Subcutaneous abdominal adipose tissue (tissue), 5 donors: ENCODE measurements around the gene P2RY14.
A peak's percentile ranks its signal among the peaks of the same experiment; 100 is the strongest.
"Not testable (repeated sequence)": the region's sequence is repeated elsewhere in the genome, so short reads cannot be mapped to it uniquely, and the experiment has no call there.

ENCODE experiments used
- H3K27ac ChIP-seq: one replicate; pipeline ENCODE4 v1.7.0; 2013; ENCODE audit warnings: low read depth, mild to moderate bottlenecking, inconsistent platforms, low read length, moderate library complexity
- H3K27me3 ChIP-seq, 5 donors: one replicate each; pipeline ENCODE4 v1.7.0; 2013; ENCODE audit warnings: low read length in 5 of 5, inconsistent platforms in 1 of 5; ENCODE audit not compliant: control insufficient read depth in 5 of 5, insufficient read depth in 4 of 5
- H3K36me3 ChIP-seq, 5 donors: one replicate each; pipeline ENCODE4 v1.7.0; 2013; ENCODE audit warnings: low read length in 5 of 5; ENCODE audit not compliant: control insufficient read depth in 5 of 5, insufficient read depth in 5 of 5
- H3K4me1 ChIP-seq, 5 donors: one replicate each; pipeline ENCODE4 v1.7.0; 2013; ENCODE audit warnings: low read length in 5 of 5, mild to moderate bottlenecking in 3 of 5, moderate library complexity in 1 of 5; ENCODE audit not compliant: control insufficient read depth in 5 of 5, insufficient read depth in 5 of 5
- H3K4me3 ChIP-seq, 5 donors: one replicate each; pipeline ENCODE4 v1.7.0; 2013; ENCODE audit warnings: low read length in 5 of 5, low read depth in 1 of 5
- H3K9ac ChIP-seq, 5 donors: one replicate each; pipeline ENCODE4 v1.7.0; 2013; ENCODE audit warnings: low read length in 5 of 5, mild to moderate bottlenecking in 4 of 5, moderate library complexity in 3 of 5
- H3K9me3 ChIP-seq, 5 donors: one replicate each; pipeline ENCODE4 v1.7.0; 2013; ENCODE audit warnings: low read length in 5 of 5; ENCODE audit not compliant: control insufficient read depth in 5 of 5
- donor health status: healthy.
- donor health status: healthy.
- donor health status: healthy.
- donor health status: healthy.
- donor health status: healthy.

The P2RY14 gene

GRCh38 chr3:151267066-151267465 is 11.3 kb downstream of the P2RY14 start:
- Histone ChIP-seq H3K9ac (no peak overlapping the region), H3K27me3 (no peaks in the 10 kb centered on the region), H3K9me3 (no peaks in the 10 kb centered on the region), H3K36me3 (peaks cover 0 to 3% (median 0%) of the 10 kb centered on the region in 5 donors), H3K4me1 (peaks cover 0 to 13% (median 7%) of the 10 kb centered on the region in 5 donors), H3K4me3 (no peak overlapping the region), H3K27ac (no peak overlapping the region)

GRCh38 chr3:151265866-151266265 is 12.5 kb downstream of the P2RY14 start:
- no peak overlapping the region for H3K4me3 ChIP-seq
- H3K27me3 ChIP-seq, result no peaks in the 10 kb centered on the region
- no peak overlapping the region for H3K9ac ChIP-seq
- H3K9me3 ChIP-seq, result no peaks in the 10 kb centered on the region
- H3K27ac ChIP-seq, result no peak overlapping the region
- peaks cover 0 to 3% (median 0%) of the 10 kb centered on the region in 5 donors for H3K36me3 ChIP-seq
- peaks cover 0 to 13% (median 7%) of the 10 kb centered on the region in 5 donors for H3K4me1 ChIP-seq

- Histone ChIP-seq H3K36me3 (peaks cover 0 to 3% (median 0%) of the 10 kb centered on the region in 5 donors), H3K4me3 (no peak overlapping the region), H3K4me1 (peaks cover 0 to 13% (median 5%) of the 10 kb centered on the region in 5 donors), H3K27ac (no peak overlapping the region), H3K9me3 (no peaks in the 10 kb centered on the region), H3K27me3 (no peaks in the 10 kb centered on the region), H3K9ac (no peak overlapping the region)
Measured at GRCh38 chr3:151265166-151265565, 13.2 kb downstream of the P2RY14 start.

- no peaks in the 10 kb centered on the region for H3K27me3 ChIP-seq
- peaks cover 0 to 13% (median 5%) of the 10 kb centered on the region in 5 donors for H3K4me1 ChIP-seq
- H3K36me3 ChIP-seq, result peaks cover 0 to 3% (median 0%) of the 10 kb centered on the region in 5 donors
- no peaks in the 10 kb centered on the region for H3K9me3 ChIP-seq
- H3K27ac ChIP-seq, result no peak overlapping the region
- H3K9ac ChIP-seq, result no peak overlapping the region
- H3K4me3 ChIP-seq, result no peak overlapping the region
Measured at GRCh38 chr3:151264605-151265004, 13.7 kb downstream of the P2RY14 start.

GRCh38 chr3:151262871-151263525 is 15.3 kb downstream of the P2RY14 start:
- Histone ChIP-seq H3K27ac (no peak overlapping the region), H3K27me3 (no peaks in the 10 kb centered on the region)

GRCh38 chr3:151259664-151260063 is 18.7 kb downstream of the P2RY14 start:
- H3K4me1 ChIP-seq, result peaks cover 0 to 6% (median 0%) of the 10 kb centered on the region in 5 donors
- no peak overlapping the region for H3K4me3 ChIP-seq
- H3K36me3 ChIP-seq, result peaks cover 0 to 3% (median 0%) of the 10 kb centered on the region in 5 donors
- no peaks in the 10 kb centered on the region for H3K9me3 ChIP-seq
- H3K9ac ChIP-seq, result no peak overlapping the region
- H3K27me3 ChIP-seq, result no peaks in the 10 kb centered on the region
- H3K27ac ChIP-seq, result no peak overlapping the region

More at GRCh38 chr3:151262871-151263525, 15.3 kb downstream of the P2RY14 start:
- Histone ChIP-seq H3K36me3 (peaks cover 0 to 3% (median 0%) of the 10 kb centered on the region in 5 donors), H3K9ac (no peak overlapping the region), H3K4me3 (no peak overlapping the region), H3K9me3 (no peaks in the 10 kb centered on the region), H3K4me1 (peaks cover 0 to 13% (median 0%) of the 10 kb centered on the region in 5 donors)

GRCh38 chr3:151256749-151257148 is 21.6 kb downstream of the P2RY14 start:
- Histone ChIP-seq H3K36me3 (no peaks in the 10 kb centered on the region), H3K4me3 (no peak overlapping the region), H3K27me3 (no peaks in the 10 kb centered on the region), H3K9me3 (no peaks in the 10 kb centered on the region), H3K9ac (no peak overlapping the region), H3K4me1 (no peaks in the 10 kb centered on the region), H3K27ac (no peak overlapping the region)

- peaks cover 0 to 2% (median 0%) of the 10 kb centered on the region in 5 donors for H3K4me1 ChIP-seq
- peak overlapping the region in 1 of 5 donors; percentile 5 for H3K4me3 ChIP-seq
- H3K27me3 ChIP-seq, result no peaks in the 10 kb centered on the region
- H3K36me3 ChIP-seq, result no peaks in the 10 kb centered on the region
- peak overlapping the region in 1 of 5 donors; percentile 6 for H3K9ac ChIP-seq
- no peak overlapping the region for H3K27ac ChIP-seq
- no peaks in the 10 kb centered on the region for H3K9me3 ChIP-seq
Measured at GRCh38 chr3:151248772-151249337, 29.5 kb downstream of the P2RY14 start.

- H3K4me1 ChIP-seq, H3K9me3 ChIP-seq, H3K4me3 ChIP-seq, H3K27ac ChIP-seq, H3K36me3 ChIP-seq, H3K9ac ChIP-seq, H3K27me3 ChIP-seq: not testable (repeated sequence)
Measured at GRCh38 chr3:151242006-151242405, 36.3 kb downstream of the P2RY14 start.

- no peaks in the 10 kb centered on the region for H3K27me3 ChIP-seq
- no peak overlapping the region for H3K27ac ChIP-seq
- no peak overlapping the region for H3K4me3 ChIP-seq
- no peaks in the 10 kb centered on the region for H3K36me3 ChIP-seq
- H3K9me3 ChIP-seq, result no peaks in the 10 kb centered on the region
- H3K4me1 ChIP-seq, result no peaks in the 10 kb centered on the region
- no peak overlapping the region for H3K9ac ChIP-seq
Measured at GRCh38 chr3:151236736-151237135, 41.6 kb downstream of the P2RY14 start.
